H1 (cell line): Measurements from ENCODE around the gene DDX3X. TPM values are rescaled to one million over a fixed set of nuclear protein-coding genes. Genes with fewer than 3 reads are reported as not detected.

Experiments used
- CTCF ChIA-PET: fragments of 300-600 bp; sonication (Branson Sonifier 250); formaldehyde crosslinking; loops from one replicate; lab custom pipeline; 2021; ENCODE audit not compliant: partially characterized antibody; lab: Charles Lee
- POLR2A ChIA-PET: fragments of 300-600 bp; sonication (Branson Sonifier 250); formaldehyde crosslinking; loops from one replicate; lab custom pipeline; 2021; ENCODE audit warnings: inconsistent platforms; ENCODE audit not compliant: partially characterized antibody; lab: Charles Lee
- DNase-seq, 2 experiments: peaks; one replicate each; pipeline versions ENCODE4 v3.0.0 to v3.0.0-alpha.2; 2010 to 2022; ENCODE audit warnings: low spot score in 2 of 2, low read depth in 1 of 2, mixed read lengths in 1 of 2
- FAIRE-seq: peaks from 2 replicates; lab custom pipeline; 2011; peaks lifted over from hg19 to GRCh38; lab: Jason Lieb, UNC
- H2AFZ ChIP-seq: 2 replicates; pipeline ENCODE4 v1.8.1; 2012; ENCODE audit warnings: low read length, inconsistent platforms
- H2AK5ac ChIP-seq: 2 replicates; pipeline ENCODE4 v1.6.1; 2013; ENCODE audit warnings: low read depth, low read length
- H2BK120ac ChIP-seq: replicated peaks from 2 replicates; pipeline ENCODE3; 2013; ENCODE audit warnings: low read depth, low read length, inconsistent platforms
- H2BK12ac ChIP-seq: 2 replicates; pipeline ENCODE4 v1.6.1; 2013; ENCODE audit warnings: low read depth, low read length
- H2BK15ac ChIP-seq: 2 replicates; pipeline ENCODE4 v1.6.1; 2013; ENCODE audit warnings: low read length
- H2BK20ac ChIP-seq: 2 replicates; pipeline ENCODE4 v1.6.1; 2013; ENCODE audit warnings: low read length
- H2BK5ac ChIP-seq: 2 replicates; pipeline ENCODE4 v1.6.1; 2013; ENCODE audit warnings: low read depth, low read length
- H3K14ac ChIP-seq: 2 replicates; pipeline ENCODE4 v1.6.1; 2013; ENCODE audit warnings: inconsistent platforms; ENCODE audit not compliant: insufficient read length
- H3K18ac ChIP-seq: 2 replicates; pipeline ENCODE4 v1.6.1; 2013; ENCODE audit warnings: low read length; ENCODE audit errors: extremely low read depth
- H3K23ac ChIP-seq: 2 replicates; pipeline ENCODE4 v1.6.1; 2013; ENCODE audit warnings: inconsistent platforms; ENCODE audit not compliant: insufficient read length
- H3K23me2 ChIP-seq: 2 replicates; pipeline ENCODE4 v1.6.1; 2013; ENCODE audit warnings: low read depth, low read length
- H3K27ac ChIP-seq: 2 replicates; pipeline ENCODE4 v1.6.1; 2011; ENCODE audit warnings: low read depth, low read length, inconsistent platforms
- H3K27me3 ChIP-seq, 4 experiments: replicated peaks in 1 of 4; 1 replicate in 1 of 4; 2 replicates in 3 of 4; pipeline versions ENCODE4 v1.6.1 to v1.8.1; 2011 to 2013; ENCODE audit warnings: low read length in 3 of 4, mild to moderate bottlenecking in 3 of 4, inconsistent platforms in 2 of 4, mixed read lengths in 2 of 4, moderate library complexity in 1 of 4; ENCODE audit not compliant: control insufficient read depth in 3 of 4, insufficient read depth in 3 of 4; ENCODE audit errors: extremely low read depth in 1 of 4
- H3K36me3 ChIP-seq, 4 experiments: 2 replicates each; pipeline versions ENCODE4 v1.6.1 to v1.8.1; 2011 to 2013; ENCODE audit warnings: mild to moderate bottlenecking in 4 of 4, low read length in 3 of 4, moderate library complexity in 2 of 4, control low read depth in 1 of 4, inconsistent platforms in 1 of 4; ENCODE audit not compliant: insufficient read depth in 4 of 4, control insufficient read depth in 2 of 4
- H3K4ac ChIP-seq: replicated peaks from 2 replicates; pipeline ENCODE3; 2013; ENCODE audit warnings: low read length, low read depth, mixed read lengths, inconsistent platforms; ENCODE audit not compliant: insufficient read length
- H3K4me1 ChIP-seq, 4 experiments: replicated peaks in 1 of 4; 1 replicate in 1 of 4; 2 replicates in 3 of 4; pipeline versions ENCODE4 v1.6.1 to v1.8.1; 2011 to 2013; ENCODE audit warnings: low read length in 3 of 4, inconsistent platforms in 2 of 4, mixed read lengths in 1 of 4; ENCODE audit not compliant: insufficient read depth in 4 of 4, control insufficient read depth in 3 of 4
- H3K4me2 ChIP-seq, 2 experiments: 2 replicates each; pipeline versions ENCODE4 v1.6.1 to v1.8.1; 2011 to 2013; ENCODE audit warnings: low read depth in 2 of 2, low read length in 2 of 2, control low read depth in 1 of 2, inconsistent platforms in 1 of 2, mild to moderate bottlenecking in 1 of 2; ENCODE audit not compliant: insufficient read depth in 1 of 2
- H3K4me3 ChIP-seq, 4 experiments: fragments of 200-600, 300-600 bp in 1 of 4; sonication (generic), shearing (Covaris generic), sonication (Bioruptor Twin) in 1 of 4; 2 replicates each; pipeline versions ENCODE4 v1.5.1 to v1.8.1; 2011 to 2016; ENCODE audit warnings: low read length in 4 of 4, low read depth in 3 of 4, control low read depth in 2 of 4, inconsistent platforms in 2 of 4, mild to moderate bottlenecking in 2 of 4, mixed read lengths in 1 of 4, moderate library complexity in 1 of 4; ENCODE audit not compliant: insufficient read depth in 2 of 4; ENCODE audit errors: extremely low read depth in 1 of 4
- H3K56ac ChIP-seq: replicated peaks from 2 replicates; pipeline ENCODE3; 2013; ENCODE audit warnings: low read depth, mild to moderate bottlenecking, mixed read lengths, low read length, inconsistent platforms; ENCODE audit not compliant: insufficient read length
- H3K79me1 ChIP-seq: 2 replicates; pipeline ENCODE4 v1.6.1; 2013; ENCODE audit warnings: low read depth, low read length, control low read depth
- H3K79me2 ChIP-seq, 2 experiments: 2 replicates each; pipeline versions ENCODE4 v1.6.1 to v1.8.1; 2012 to 2013; ENCODE audit warnings: low read length in 2 of 2, mild to moderate bottlenecking in 2 of 2, inconsistent platforms in 1 of 2; ENCODE audit not compliant: insufficient read depth in 2 of 2, control insufficient read depth in 1 of 2
- H3K9ac ChIP-seq, 4 experiments: replicated peaks in 1 of 4; 1 replicate in 1 of 4; 2 replicates in 3 of 4; pipeline versions ENCODE4 v1.6.1 to v1.8.1; 2011 to 2013; ENCODE audit warnings: low read depth in 3 of 4, low read length in 3 of 4, control low read depth in 2 of 4, mild to moderate bottlenecking in 2 of 4, moderate library complexity in 2 of 4, inconsistent platforms in 1 of 4; ENCODE audit errors: extremely low read depth in 1 of 4
- H3K9me3 ChIP-seq, 2 experiments: 2 replicates each; pipeline versions ENCODE4 v1.6.1 to v1.8.1; 2012 to 2013; ENCODE audit warnings: mild to moderate bottlenecking in 2 of 2, moderate library complexity in 2 of 2, control low read depth in 1 of 2, inconsistent platforms in 1 of 2, low read depth in 1 of 2, low read length in 1 of 2, mixed read lengths in 1 of 2; ENCODE audit not compliant: insufficient read depth in 2 of 2
- H4K20me1 ChIP-seq, 2 experiments: replicated peaks in 1 of 2; 2 replicates each; pipeline versions ENCODE3 to v1.8.1; 2011 to 2013; ENCODE audit warnings: inconsistent platforms in 2 of 2, low read length in 2 of 2, mild to moderate bottlenecking in 1 of 2; ENCODE audit not compliant: insufficient read depth in 2 of 2, control insufficient read depth in 1 of 2
- H4K5ac ChIP-seq: 2 replicates; pipeline ENCODE4 v1.6.1; 2013; ENCODE audit warnings: low read length, low read depth, mixed read lengths, inconsistent platforms; ENCODE audit not compliant: insufficient read length
- H4K8ac ChIP-seq: 2 replicates; pipeline ENCODE4 v1.8.0; 2013; ENCODE audit warnings: mild to moderate bottlenecking, moderate library complexity, low read length, inconsistent platforms; ENCODE audit not compliant: insufficient read depth; ENCODE audit errors: extremely low read depth
- H4K91ac ChIP-seq: replicated peaks from 2 replicates; pipeline ENCODE3; 2013; ENCODE audit warnings: low read length, mixed read lengths, inconsistent platforms; ENCODE audit not compliant: insufficient read length
- TAF1 ChIP-seq: IDR thresholded peaks from 2 replicates; pipeline ENCODE4 v1.6.1; 2011; ENCODE audit warnings: mild to moderate bottlenecking, low read depth, low read length
- WGBS, 2 experiments: shearing (Covaris generic) in 1 of 2; methylation state at CpG; one replicate each; pipeline versions ENCODE4 v1.1.6 to v1.1.7; 2013 to 2015; ENCODE audit warnings: low lambda C conversion rate in 2 of 2, mixed read lengths in 2 of 2, inconsistent platforms in 1 of 2, low coverage in 1 of 2, missing lambda C conversion rate in 1 of 2; ENCODE audit not compliant: insufficient replicate concordance in 2 of 2, insufficient coverage in 1 of 2, insufficient read length in 1 of 2; ENCODE audit errors: extremely low coverage in 1 of 2, missing lambda C conversion rate in 1 of 2; 5-methylcytosine and 5-hydroxymethylcytosine counted together
- polyA plus RNA-seq, 7 experiments: library from polyadenylated mRNA; depleted of rRNA in 3 of 7; stranded (reverse) in 5 of 7; unstranded in 2 of 7; fragments of >200 nt in 5 of 7; fragments of 200-250 nt in 2 of 7; gene quantifications; 1 replicate in 5 of 7; 2 replicates in 1 of 7; 4 replicates in 1 of 7; pipeline versions ENCODE4 v1.2.1 to v1.2.3, GENCODE V29; 2011 to 2013; ENCODE audit warnings: missing spikeins in 2 of 7, mixed read lengths in 2 of 7
- total RNA-seq: library from RNA; stranded (reverse); fragmentation: NEBNext Ultra II Directional; extraction: Animal tissue kit (Norgen Biotek cat#: 25700); gene quantifications from 2 replicates; pipeline ENCODE4 v1.2.1, GENCODE V29; 2021

DDX3X gene
- total and polyA plus RNA-seq, 2 of the 8 experiments (the other 6 are each of a cell fraction or from before 2014, with no cell fraction given): 39.4 to 291 TPM

DNA sequence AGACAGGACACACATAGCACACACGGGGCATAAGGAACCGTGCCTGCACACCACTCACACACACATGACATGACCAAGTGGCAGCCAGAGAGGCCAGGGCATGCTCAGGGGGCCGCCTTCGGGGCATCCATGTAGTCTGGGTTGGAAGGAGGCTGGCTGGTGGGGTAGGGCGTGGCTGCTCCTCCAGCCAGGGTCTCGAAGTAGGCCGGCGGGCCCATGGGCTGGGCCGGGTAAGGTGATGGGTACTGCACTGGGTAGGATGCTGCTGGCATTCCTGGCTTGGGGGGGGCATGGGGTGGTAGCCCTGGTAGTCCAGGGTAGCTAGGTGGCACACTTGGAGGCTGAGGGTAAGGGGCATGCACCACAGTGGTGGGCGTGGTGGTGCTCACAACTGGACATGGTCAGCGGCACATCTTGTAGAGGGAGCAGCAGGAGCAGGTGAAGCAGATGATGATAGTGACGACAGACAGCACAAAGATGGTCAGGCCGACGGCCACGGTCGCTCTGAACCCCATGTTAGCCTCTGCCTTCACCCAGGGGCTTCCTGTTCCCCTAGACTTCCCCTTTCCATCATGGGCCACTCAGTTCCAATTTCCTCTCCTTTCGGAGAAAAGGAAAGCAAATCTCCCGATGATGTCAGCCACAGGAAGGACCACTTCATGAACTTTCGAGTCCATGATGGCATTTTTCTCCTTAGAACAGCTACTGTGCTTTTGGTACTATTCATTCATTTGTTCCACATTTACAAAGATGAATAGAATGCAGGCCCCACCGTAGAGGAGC, 10.9 kb upstream of the DDX3X start:
- 91% methylated on average over 13 of the region's 20 CpGs; no CpG with 5 or more reads in 1 of the 2 experiments for WGBS, 2 experiments
- no peak for FAIRE-seq

More for the DNA sequence above, 10.9 kb upstream of the DDX3X start:
- no peak overlapping the region for H2AK5ac ChIP-seq
- no peak overlapping the region for H3K27ac ChIP-seq
- H2AFZ ChIP-seq: no peak overlapping the region
- no peak overlapping the region for H4K91ac ChIP-seq
- H3K4me3 ChIP-seq: no peak overlapping the region
- H4K5ac ChIP-seq: no peak overlapping the region
- no peak overlapping the region for H3K56ac ChIP-seq
- H3K4me2 ChIP-seq: no peak overlapping the region
- H3K4me1 ChIP-seq: no peaks in the 10 kb centered on the region
- no peaks in the 10 kb centered on the region for H3K79me2 ChIP-seq
- H3K4ac ChIP-seq: no peak overlapping the region
- no peak overlapping the region; the same call in 1 of the 2 replicates for H4K8ac ChIP-seq
- H2BK120ac ChIP-seq: no peak overlapping the region
- H3K23ac ChIP-seq: no peak overlapping the region
- no peaks in the 10 kb centered on the region for H3K79me1 ChIP-seq
- no peaks in the 10 kb centered on the region for H3K36me3 ChIP-seq
- POLR2A ChIA-PET: no interaction called here
- no peak overlapping the region for H3K9ac ChIP-seq
- DNase-seq: no peak
- no peaks in the 10 kb centered on the region for H3K27me3 ChIP-seq
- H2BK15ac ChIP-seq: no peak overlapping the region
- CTCF ChIA-PET: no interaction called here
- no peak overlapping the region for H2BK20ac ChIP-seq
- H2BK12ac ChIP-seq: no peak overlapping the region
- no peak overlapping the region for H3K18ac ChIP-seq
- no peaks in the 10 kb centered on the region for H3K9me3 ChIP-seq
- H4K20me1 ChIP-seq: no peaks in the 10 kb centered on the region
- H2BK5ac ChIP-seq: no peak overlapping the region
- no peak overlapping the region for H3K14ac ChIP-seq
- no peak for TF ChIP-seq TAF1
- TF ChIP-seq, all 59 proteins: peak for 0
- H3K23me2 ChIP-seq: no peaks in the 10 kb centered on the region
